ENCODE data around the gene CLDN4. TPM values are rescaled to one million over a fixed set of nuclear protein-coding genes. Genes with fewer than 3 reads are reported as not detected.
"Not testable (repeated sequence)": the region's sequence is repeated elsewhere in the genome, so short reads cannot be mapped to it uniquely, and the experiment has no call there.

CLDN4 gene, protein sequence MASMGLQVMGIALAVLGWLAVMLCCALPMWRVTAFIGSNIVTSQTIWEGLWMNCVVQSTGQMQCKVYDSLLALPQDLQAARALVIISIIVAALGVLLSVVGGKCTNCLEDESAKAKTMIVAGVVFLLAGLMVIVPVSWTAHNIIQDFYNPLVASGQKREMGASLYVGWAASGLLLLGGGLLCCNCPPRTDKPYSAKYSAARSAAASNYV
- total RNA-seq: under 0.01 and 0.86 TPM in 2 replicates

DNA sequence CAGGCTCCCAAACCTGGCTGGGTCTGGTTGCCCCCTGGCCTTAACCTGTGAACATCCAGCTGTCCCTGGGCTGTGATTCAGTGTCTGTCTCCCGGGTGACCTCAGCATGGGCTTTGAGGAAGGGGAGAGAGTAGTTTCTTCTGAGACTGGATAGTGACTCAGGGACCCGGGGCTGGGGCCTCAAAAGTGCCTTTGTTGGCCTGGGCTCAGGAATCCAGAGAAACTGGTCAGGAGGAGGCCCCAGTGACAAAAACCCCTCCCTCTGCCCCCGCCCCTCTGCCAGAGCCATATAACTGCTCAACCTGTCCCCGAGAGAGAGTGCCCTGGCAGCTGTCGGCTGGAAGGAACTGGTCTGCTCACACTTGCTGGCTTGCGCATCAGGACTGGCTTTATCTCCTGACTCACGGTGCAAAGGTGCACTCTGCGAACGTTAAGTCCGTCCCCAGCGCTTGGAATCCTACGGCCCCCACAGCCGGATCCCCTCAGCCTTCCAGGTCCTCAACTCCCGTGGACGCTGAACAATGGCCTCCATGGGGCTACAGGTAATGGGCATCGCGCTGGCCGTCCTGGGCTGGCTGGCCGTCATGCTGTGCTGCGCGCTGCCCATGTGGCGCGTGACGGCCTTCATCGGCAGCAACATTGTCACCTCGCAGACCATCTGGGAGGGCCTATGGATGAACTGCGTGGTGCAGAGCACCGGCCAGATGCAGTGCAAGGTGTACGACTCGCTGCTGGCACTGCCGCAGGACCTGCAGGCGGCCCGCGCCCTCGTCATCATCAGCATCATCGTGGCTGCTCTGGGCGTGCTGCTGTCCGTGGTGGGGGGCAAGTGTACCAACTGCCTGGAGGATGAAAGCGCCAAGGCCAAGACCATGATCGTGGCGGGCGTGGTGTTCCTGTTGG, at the start of gene CLDN4:
CLDN4 (plus strand) TSS at position 316 of the 903 bp plus-strand sequence; CDS start at position 522, 206 bp downstream.
- TF ChIP-seq, protein P1, sequence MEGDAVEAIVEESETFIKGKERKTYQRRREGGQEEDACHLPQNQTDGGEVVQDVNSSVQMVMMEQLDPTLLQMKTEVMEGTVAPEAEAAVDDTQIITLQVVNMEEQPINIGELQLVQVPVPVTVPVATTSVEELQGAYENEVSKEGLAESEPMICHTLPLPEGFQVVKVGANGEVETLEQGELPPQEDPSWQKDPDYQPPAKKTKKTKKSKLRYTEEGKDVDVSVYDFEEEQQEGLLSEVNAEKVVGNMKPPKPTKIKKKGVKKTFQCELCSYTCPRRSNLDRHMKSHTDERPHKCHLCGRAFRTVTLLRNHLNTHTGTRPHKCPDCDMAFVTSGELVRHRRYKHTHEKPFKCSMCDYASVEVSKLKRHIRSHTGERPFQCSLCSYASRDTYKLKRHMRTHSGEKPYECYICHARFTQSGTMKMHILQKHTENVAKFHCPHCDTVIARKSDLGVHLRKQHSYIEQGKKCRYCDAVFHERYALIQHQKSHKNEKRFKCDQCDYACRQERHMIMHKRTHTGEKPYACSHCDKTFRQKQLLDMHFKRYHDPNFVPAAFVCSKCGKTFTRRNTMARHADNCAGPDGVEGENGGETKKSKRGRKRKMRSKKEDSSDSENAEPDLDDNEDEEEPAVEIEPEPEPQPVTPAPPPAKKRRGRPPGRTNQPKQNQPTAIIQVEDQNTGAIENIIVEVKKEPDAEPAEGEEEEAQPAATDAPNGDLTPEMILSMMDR (IDR thresholded peaks at IDR 0.05; ENCODE audit: insufficient read depth, low read depth, low read length): no peak
- no peak for DNase-seq (ENCODE audit: low read depth)
- H3K4me3 ChIP-seq (ENCODE audit: low read depth, low read length): no peak within 1 kb of the TSS

- no peak overlapping the region for H3K4me3 ChIP-seq (ENCODE audit: low read depth, low read length)
- TF ChIP-seq, protein P1 (IDR thresholded peaks at IDR 0.05; ENCODE audit: insufficient read depth, low read depth, low read length): no peak
- no peak for DNase-seq (ENCODE audit: low read depth)
Measured at GRCh38 chr7:73786588-73786987, 44.2 kb upstream of the CLDN4 start.

- H3K4me3 ChIP-seq (ENCODE audit: low read depth, low read length): not testable (repeated sequence)
Measured at GRCh38 chr7:73787786-73788048, 43.1 kb upstream of the CLDN4 start.

GRCh38 chr7:73789051-73789450, 41.7 kb upstream of the CLDN4 start:
- no peak overlapping the region for H3K4me3 ChIP-seq (ENCODE audit: low read depth, low read length)
- no peak for DNase-seq (ENCODE audit: low read depth)
- TF ChIP-seq, protein P1 (IDR thresholded peaks at IDR 0.05; ENCODE audit: insufficient read depth, low read depth, low read length): no peak

More at GRCh38 chr7:73787786-73788048, 43.1 kb upstream of the CLDN4 start:
- DNase-seq (ENCODE audit: low read depth): not testable (repeated sequence)

- DNase-seq (ENCODE audit: low read depth); H3K4me3 ChIP-seq (ENCODE audit: low read depth, low read length): not testable (repeated sequence)
Measured at GRCh38 chr7:73791170-73791690, 39.6 kb upstream of the CLDN4 start.

DNA sequence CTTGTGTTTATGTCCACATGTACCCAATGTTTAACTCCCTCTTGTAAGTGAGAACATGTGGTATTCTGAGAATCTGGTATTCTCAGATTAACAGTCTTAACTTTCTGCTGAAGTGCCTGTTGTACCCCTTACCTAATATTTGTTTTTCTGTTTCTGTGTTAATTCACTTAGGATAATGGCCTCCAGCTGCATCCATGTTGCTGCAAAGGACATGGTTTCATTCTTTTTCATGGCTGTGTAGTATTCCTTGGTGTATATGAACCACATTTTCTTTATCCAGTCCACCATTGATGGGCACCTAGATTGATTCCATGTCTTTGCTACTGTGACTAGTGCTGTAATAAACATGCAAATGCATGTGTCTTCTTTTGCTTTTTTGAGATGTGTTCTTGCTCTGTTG, 35.6 kb upstream of the CLDN4 start:
- not testable (repeated sequence) for DNase-seq (ENCODE audit: low read depth); H3K4me3 ChIP-seq (ENCODE audit: low read depth, low read length)

- H3K4me3 ChIP-seq (ENCODE audit: low read depth, low read length); DNase-seq (ENCODE audit: low read depth): not testable (repeated sequence)
Measured at GRCh38 chr7:73796656-73797055, 34.1 kb upstream of the CLDN4 start.

DNA sequence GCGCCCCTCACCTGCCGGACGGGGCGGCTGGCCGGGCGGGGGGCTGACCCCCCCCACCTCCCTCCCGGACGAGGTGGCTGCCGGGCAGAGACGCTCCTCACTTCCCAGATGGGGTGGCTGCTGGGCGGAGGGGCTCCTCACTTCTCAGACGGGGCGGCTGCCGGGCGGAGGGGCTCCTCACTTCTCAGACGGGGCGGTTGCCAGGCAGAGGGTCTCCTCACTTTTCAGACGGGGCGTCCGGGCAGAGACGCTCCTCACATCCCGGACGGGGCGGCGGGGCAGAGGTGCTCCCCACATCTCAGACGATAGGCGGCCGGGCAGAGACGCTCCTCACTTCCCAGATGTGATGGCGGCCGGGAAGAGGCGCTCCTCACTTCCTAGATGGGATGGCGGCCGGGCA, 33.6 kb upstream of the CLDN4 start:
- DNase-seq (ENCODE audit: low read depth); H3K4me3 ChIP-seq (ENCODE audit: low read depth, low read length): not testable (repeated sequence)

DNA sequence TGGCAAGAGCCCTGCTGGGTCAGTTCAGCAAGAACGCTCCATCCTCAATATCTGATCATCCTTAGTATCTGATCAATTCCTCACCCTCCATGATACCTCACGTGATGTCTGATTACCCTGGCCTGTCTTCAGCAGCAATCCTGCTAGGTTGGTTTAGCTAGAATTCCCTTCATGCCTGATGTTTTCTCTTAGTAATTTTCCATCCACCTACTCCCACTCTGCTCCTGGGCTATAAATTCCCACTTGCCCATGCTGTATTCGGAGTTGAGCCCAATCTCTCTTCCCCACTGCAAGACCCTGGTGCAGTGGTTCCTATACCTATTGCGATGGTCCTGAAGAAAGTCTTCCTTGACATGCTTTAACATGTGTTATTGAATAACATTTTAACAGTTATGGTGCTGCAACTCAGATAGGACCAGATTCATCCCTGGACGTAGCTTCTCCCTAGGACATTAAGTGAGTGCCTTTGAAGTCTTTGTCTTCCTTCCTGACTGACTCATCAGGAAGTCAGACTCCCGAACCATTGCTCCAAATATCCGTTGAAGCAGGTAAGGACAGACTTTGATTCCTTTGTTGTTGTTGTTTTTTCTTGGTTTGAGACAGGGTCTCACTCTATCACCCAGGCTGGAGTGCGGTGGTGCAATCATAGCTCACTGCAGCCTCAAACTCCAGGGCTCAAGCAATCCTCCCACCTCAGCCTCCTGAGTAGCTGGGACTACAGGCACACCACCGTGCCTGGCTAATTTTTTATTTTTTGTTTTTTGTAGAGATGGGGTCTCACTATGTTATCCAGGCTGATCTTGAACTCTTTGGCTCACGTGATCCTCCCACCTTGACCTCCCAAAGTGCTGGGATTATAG, 31.3 kb upstream of the CLDN4 start:
- no peak overlapping the region for H3K4me3 ChIP-seq (ENCODE audit: low read depth, low read length)
- no peak for DNase-seq (ENCODE audit: low read depth)
- TF ChIP-seq, protein P1 (IDR thresholded peaks at IDR 0.05; ENCODE audit: insufficient read depth, low read depth, low read length): no peak

All from fibroblast of villous mesenchyme (primary cell).